Measurements from ENCODE around the gene QSOX2. TPM values are rescaled to one million over a fixed set of nuclear protein-coding genes. Genes with fewer than 3 reads are reported as not detected.

QSOX2 gene
- total RNA-seq, 1 donor from 2014 or later = 14.0 TPM

DNA sequence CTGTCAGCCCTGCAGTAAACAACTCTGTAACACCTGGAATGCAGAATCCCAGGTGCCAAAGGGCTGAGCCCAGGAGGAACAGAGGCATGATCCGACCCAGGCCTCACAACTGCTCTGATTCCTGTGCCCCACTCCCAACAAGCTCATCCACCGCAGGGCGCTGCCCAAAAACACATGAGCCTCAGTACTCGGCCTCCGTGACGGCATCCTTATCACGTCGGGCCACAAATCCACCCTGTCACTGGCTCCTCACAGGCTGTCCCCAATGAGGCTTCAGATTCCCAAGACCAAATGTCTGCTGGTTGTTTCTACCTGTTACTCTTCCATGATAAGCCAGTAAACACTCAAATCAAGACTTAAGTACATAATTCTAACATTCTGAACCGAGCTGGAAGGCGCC is 15.2 kb downstream of the QSOX2 start:
- no peak for DNase-seq (ENCODE audit: low spot score)
- Mint-ChIP-seq H3K4me3 (ENCODE audit: unreplicated experiment) (no peak overlapping the region), H3K36me3 (ENCODE audit: low read depth, unreplicated experiment) (peaks cover 11% of the 10 kb centered on the region), H3K27ac (ENCODE audit: unreplicated experiment) (no peak overlapping the region), H3K27me3 (ENCODE audit: unreplicated experiment) (peaks cover 2% of the 10 kb centered on the region), H3K4me1 (ENCODE audit: unreplicated experiment) (peaks cover 12% of the 10 kb centered on the region), H3K9me3 (ENCODE audit: unreplicated experiment) (no peaks in the 10 kb centered on the region)
- TF ChIP-seq, protein P1, sequence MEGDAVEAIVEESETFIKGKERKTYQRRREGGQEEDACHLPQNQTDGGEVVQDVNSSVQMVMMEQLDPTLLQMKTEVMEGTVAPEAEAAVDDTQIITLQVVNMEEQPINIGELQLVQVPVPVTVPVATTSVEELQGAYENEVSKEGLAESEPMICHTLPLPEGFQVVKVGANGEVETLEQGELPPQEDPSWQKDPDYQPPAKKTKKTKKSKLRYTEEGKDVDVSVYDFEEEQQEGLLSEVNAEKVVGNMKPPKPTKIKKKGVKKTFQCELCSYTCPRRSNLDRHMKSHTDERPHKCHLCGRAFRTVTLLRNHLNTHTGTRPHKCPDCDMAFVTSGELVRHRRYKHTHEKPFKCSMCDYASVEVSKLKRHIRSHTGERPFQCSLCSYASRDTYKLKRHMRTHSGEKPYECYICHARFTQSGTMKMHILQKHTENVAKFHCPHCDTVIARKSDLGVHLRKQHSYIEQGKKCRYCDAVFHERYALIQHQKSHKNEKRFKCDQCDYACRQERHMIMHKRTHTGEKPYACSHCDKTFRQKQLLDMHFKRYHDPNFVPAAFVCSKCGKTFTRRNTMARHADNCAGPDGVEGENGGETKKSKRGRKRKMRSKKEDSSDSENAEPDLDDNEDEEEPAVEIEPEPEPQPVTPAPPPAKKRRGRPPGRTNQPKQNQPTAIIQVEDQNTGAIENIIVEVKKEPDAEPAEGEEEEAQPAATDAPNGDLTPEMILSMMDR (IDR thresholded peaks at IDR 0.05; ENCODE audit: unreplicated experiment) = no peak

DNA sequence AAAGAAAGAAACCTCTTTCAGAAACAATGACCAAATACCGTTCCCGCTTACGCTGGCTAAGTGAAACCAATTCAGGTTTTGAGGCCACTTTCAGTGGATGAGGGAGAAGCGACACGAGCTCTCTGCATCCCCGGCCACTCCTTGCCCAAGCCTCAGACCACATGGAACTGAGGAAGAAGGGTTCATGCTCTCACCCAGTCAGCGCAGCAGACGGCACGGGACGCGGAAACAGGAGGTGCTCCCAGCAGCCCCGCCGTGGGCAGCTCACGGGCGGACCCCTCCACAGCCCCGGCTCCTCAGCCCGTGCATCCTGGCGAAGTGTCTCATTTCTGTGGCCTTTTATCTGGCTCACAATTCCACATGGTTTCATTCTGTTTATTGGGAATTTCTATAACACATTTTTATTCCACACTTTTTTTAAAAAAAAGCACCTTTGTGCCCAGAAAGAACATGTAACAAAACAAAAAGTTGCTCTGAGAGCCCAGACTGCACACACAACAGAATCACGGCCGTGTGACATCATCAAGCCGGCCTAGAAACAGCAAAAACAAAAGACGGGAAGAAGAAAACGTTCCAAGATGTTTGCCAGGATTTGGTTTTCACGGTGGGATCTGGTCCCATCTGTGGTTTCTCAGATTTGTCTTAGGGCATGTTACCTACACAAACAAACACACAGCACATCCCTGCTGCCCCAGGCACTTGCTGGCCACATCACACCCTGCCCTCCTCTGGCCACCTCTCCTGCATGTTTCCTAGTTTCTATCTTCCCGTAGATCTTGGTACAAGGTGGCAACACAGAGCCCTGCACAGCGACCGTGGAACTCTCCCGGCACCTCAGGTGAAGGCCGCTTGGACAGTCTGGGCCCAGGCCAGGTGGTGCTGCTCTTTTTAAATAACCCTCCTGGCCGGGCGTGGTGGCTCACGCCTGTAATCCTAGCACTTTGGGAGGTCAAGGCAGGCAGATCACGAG is 16.2 kb downstream of the QSOX2 start:
- Mint-ChIP-seq H3K27ac (ENCODE audit: unreplicated experiment) (no peak overlapping the region), H3K27me3 (ENCODE audit: unreplicated experiment) (peaks cover 2% of the 10 kb centered on the region), H3K9me3 (ENCODE audit: unreplicated experiment) (no peaks in the 10 kb centered on the region), H3K4me3 (ENCODE audit: unreplicated experiment) (no peak overlapping the region), H3K36me3 (ENCODE audit: low read depth, unreplicated experiment) (peaks cover 5% of the 10 kb centered on the region), H3K4me1 (ENCODE audit: unreplicated experiment) (peaks cover 17% of the 10 kb centered on the region)
- no peak for DNase-seq (ENCODE audit: low spot score)
- TF ChIP-seq, protein P1 (IDR thresholded peaks at IDR 0.05; ENCODE audit: unreplicated experiment) = no peak

DNA sequence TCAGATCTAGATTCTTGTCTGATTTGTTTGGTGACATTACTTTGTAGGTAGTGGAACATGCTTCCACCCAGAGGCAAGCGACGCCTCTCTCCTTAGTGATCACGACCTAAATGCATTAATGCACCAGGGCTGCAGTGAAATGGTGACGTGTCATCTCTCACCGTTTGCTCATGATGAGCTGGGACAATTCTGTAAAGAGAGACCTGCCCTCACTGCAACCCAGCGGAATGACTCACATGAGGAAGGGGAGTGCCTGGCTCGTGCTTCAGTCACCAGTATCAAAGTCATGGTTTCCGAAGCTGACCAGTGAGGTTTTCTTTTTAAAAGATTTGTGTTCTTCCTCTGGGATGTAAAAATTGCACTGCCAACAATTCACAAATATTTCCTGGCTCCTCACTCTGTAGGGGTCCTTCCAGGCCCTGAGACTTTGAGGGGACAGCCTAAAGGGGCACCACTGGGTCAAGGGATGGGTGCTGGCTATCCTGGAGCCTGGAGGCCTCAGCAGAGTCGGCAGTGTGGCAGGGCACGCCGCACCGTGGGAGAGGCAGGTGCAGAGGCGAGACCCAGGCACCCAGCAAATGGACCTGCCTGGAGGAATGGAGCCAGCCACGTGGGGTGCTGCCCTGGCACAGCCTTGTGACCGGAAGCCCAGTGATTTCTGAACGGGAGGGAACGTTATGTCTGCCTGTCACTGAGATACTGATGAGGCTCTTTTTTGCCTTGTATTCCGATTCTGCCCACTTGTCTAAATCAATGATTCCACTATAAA is 17.3 kb downstream of the QSOX2 start:
- Mint-ChIP-seq H3K27me3 (ENCODE audit: unreplicated experiment) (peaks cover 2% of the 10 kb centered on the region), H3K27ac (ENCODE audit: unreplicated experiment) (no peak overlapping the region), H3K4me1 (ENCODE audit: unreplicated experiment) (peaks cover 17% of the 10 kb centered on the region), H3K4me3 (ENCODE audit: unreplicated experiment) (no peak overlapping the region), H3K9me3 (ENCODE audit: unreplicated experiment) (no peaks in the 10 kb centered on the region), H3K36me3 (ENCODE audit: low read depth, unreplicated experiment) (peaks cover 4% of the 10 kb centered on the region)
- DNase-seq (ENCODE audit: low spot score) = no peak
- TF ChIP-seq, protein P1 (IDR thresholded peaks at IDR 0.05; ENCODE audit: unreplicated experiment) = no peak

DNA sequence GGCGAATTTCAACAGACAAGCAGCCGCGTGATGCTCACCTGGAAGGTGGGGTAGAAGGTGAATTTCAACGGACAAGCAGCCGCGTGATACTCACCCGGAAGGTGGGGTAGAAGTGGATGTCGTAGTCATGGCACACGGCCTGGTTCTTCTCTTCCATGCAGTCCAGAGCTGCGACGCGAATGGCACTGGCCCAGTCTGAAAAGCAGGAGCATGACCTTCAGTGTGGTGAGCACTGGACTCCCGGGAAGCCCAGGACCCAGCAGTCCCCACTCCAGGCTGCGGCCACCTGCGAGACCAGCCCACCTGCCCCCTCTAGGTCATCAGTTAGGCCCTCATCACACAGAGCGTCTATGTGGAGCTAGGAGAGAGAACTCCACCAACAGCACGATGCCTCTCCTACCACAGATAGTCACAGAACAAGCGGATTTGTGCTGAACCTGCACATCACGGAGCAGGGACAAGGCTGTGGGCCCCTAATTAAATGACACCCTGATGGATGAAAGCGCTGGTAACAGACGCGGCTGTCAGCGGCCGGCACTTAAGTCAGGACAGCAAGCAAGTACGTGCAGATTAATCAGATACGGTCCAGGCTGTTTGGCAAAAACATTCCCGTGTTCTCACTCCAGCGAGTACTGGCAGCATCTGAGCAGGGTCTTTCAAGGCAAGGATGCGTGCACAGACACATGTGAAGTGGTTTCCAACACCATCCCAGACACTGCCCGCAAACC is 18.8 kb downstream of the QSOX2 start:
- Mint-ChIP-seq H3K4me1 (ENCODE audit: unreplicated experiment) (peaks cover 14% of the 10 kb centered on the region), H3K36me3 (ENCODE audit: low read depth, unreplicated experiment) (peaks cover 7% of the 10 kb centered on the region), H3K9me3 (ENCODE audit: unreplicated experiment) (no peaks in the 10 kb centered on the region), H3K4me3 (ENCODE audit: unreplicated experiment) (no peak overlapping the region), H3K27me3 (ENCODE audit: unreplicated experiment) (peaks cover 3% of the 10 kb centered on the region), H3K27ac (ENCODE audit: unreplicated experiment) (no peak overlapping the region)
- TF ChIP-seq, protein P1 (IDR thresholded peaks at IDR 0.05; ENCODE audit: unreplicated experiment) = no peak
- DNase-seq (ENCODE audit: low spot score) = no peak
